Breast epithelium (tissue), 3 donors: ENCODE measurements around the gene MPHOSPH9.

ENCODE experiments used
- CTCF ChIP-seq, 3 donors: fragments of 450-650 bp; IDR thresholded peaks; one replicate each; pipeline ENCODE4 v1.5.1; 2016 to 2017; ENCODE audit warnings: antibody characterized with exemption in 3 of 3, mild to moderate bottlenecking in 3 of 3, moderate library complexity in 3 of 3
- POLR2A ChIP-seq: fragments of 450-650 bp; IDR thresholded peaks from one replicate; pipeline ENCODE4 v1.6.1; 2016; ENCODE audit warnings: antibody characterized with exemption, mild to moderate bottlenecking, moderate library complexity

GRCh38 chr12:123263196-123263817 is 30.4 kb upstream of the MPHOSPH9 start:
- TF ChIP-seq CTCF (IDR thresholded peaks at IDR 0.05) (no peak), POLR2A (no peak)
